OCI-LY1 (cell line): Measurements from ENCODE around the gene MYO16.

Experiments
- CTCF ChIP-seq: fragments of 200-600 bp; sonication (generic), shearing (Covaris generic); IDR thresholded peaks from 2 replicates; pipeline ENCODE4 v1.5.1; 2017; ENCODE audit warnings: mild to moderate bottlenecking, antibody characterized with exemption, low read length, moderate library complexity, mixed read lengths
- EZH2 ChIP-seq: fragments of 200-600 bp; sonication (generic), shearing (Covaris generic); IDR thresholded peaks from 2 replicates; pipeline ENCODE4 v1.8.0; 2017; ENCODE audit warnings: borderline replicate concordance, mixed run types, mild to moderate bottlenecking, antibody characterized with exemption, low read length, moderate library complexity, mixed read lengths

- TF ChIP-seq CTCF, result no peak
- TF ChIP-seq EZH2, result no peak
These were observed 333.9 kb downstream of the MYO16 start for GRCh38 chr13:108963276-108963810.
